Gastrocnemius medialis (tissue), 4 donors: ENCODE data around the gene ANKRD53. TPM values are rescaled to one million over a fixed set of nuclear protein-coding genes. Genes with fewer than 3 reads are reported as not detected.
"Not testable (repeated sequence)": the region's sequence is repeated elsewhere in the genome, so short reads cannot be mapped to it uniquely, and the experiment has no call there.

ENCODE experiments used
- ATAC-seq, 2 donors: fragments of 150-250 bp; one replicate each; pipeline ENCODE4 v1.9.1; 2016
- DNase-seq, 2 donors: peaks; one replicate each; pipeline ENCODE4 v3.0.0-alpha.2; 2019
- H3K27ac ChIP-seq, 4 donors: fragments of 200-600 bp; sonication (generic); 1 replicate in 1 of 4; 2 replicates in 3 of 4; pipeline ENCODE4 v1.5.1; 2016 to 2018; ENCODE audit warnings: mild to moderate bottlenecking in 2 of 4, moderate library complexity in 1 of 4
- H3K27me3 ChIP-seq, 3 donors: fragments of 200-600 bp; sonication (generic) in 2 of 3; 1 replicate in 1 of 3; 2 replicates in 2 of 3; pipeline versions ENCODE4 v1.5.1 to v1.6.0; 2016 to 2019; ENCODE audit warnings: mild to moderate bottlenecking in 1 of 3, moderate library complexity in 1 of 3
- H3K36me3 ChIP-seq, 2 donors: fragments of 200-600 bp; sonication (generic) in 1 of 2; one replicate each; pipeline ENCODE4 v1.5.1; 2017 to 2018
- H3K4me1 ChIP-seq, 2 donors: fragments of 200-600 bp; sonication (generic) in 1 of 2; one replicate each; pipeline ENCODE4 v1.5.1; 2016 to 2017; ENCODE audit warnings: mild to moderate bottlenecking in 2 of 2
- H3K4me3 ChIP-seq, 4 donors: fragments of 200-600 bp; sonication (generic) in 3 of 4; 1 replicate in 1 of 4; 2 replicates in 3 of 4; pipeline ENCODE4 v1.5.1; 2016 to 2019; ENCODE audit warnings: mild to moderate bottlenecking in 2 of 4
- H3K9me3 ChIP-seq, 3 donors: fragments of 200-600 bp; sonication (generic) in 2 of 3; 1 replicate in 1 of 3; 2 replicates in 2 of 3; pipeline ENCODE4 v1.5.1; 2016 to 2019
- CTCF ChIP-seq, 5 experiments: fragments of 450-650 bp in 3 of 5; fragments of 200-600 bp in 2 of 5; sonication (generic) in 2 of 5; IDR thresholded peaks in 4 of 5; conservative IDR thresholded peaks in 1 of 5; 1 replicate in 4 of 5; 2 replicates in 1 of 5; pipeline ENCODE4 v1.5.1; 2016 to 2019; ENCODE audit warnings: antibody characterized with exemption in 5 of 5, mild to moderate bottlenecking in 3 of 5, moderate library complexity in 3 of 5
- POLR2A ChIP-seq, 2 donors: fragments of 450-650 bp; IDR thresholded peaks; one replicate each; pipeline ENCODE4 v1.6.1; 2017; ENCODE audit warnings: antibody characterized with exemption in 2 of 2, mild to moderate bottlenecking in 2 of 2, moderate library complexity in 2 of 2
- in situ Hi-C, 4 donors: fragments of 200-750 bp; cut with MboI; loops; one replicate each; pipeline versions ENCODE4 v1.15.0 to v1.8.0; 2017; ENCODE audit warnings: low sequenced_read_pairs in 4 of 4
- intact Hi-C: fragments of 100-400 bp; cut with DNase I; formaldehyde crosslinking; loops from one replicate; pipeline ENCODE4 v1.15.1; 2023; ENCODE audit warnings: low total_unique reads
- total RNA-seq, 4 donors: library from RNA; depleted of rRNA; stranded (reverse); fragments of >200 nt; gene quantifications; one replicate each; pipeline versions ENCODE4 v1.1.0 to v1.2.3, GENCODE V29; 2016

Gene ANKRD53
- total RNA-seq, 4 donors from 2014 or later: 0.44 to 2.0 TPM; not detected in 2

- Histone ChIP-seq H3K27me3 (peaks cover 0 to 6% (median 0%) of the 10 kb centered on the region in 3 donors), H3K4me1 (no peaks in the 10 kb centered on the region), H3K27ac (no peak overlapping the region), H3K9me3 (no peaks in the 10 kb centered on the region), H3K36me3 (no peaks in the 10 kb centered on the region), H3K4me3 (no peak overlapping the region)
- in situ Hi-C loops: no loop called here
- TF ChIP-seq POLR2A (IDR thresholded peaks at IDR 0.05) (no peak), CTCF (IDR thresholded peaks at IDR 0.05 in 4 of 5, conservative IDR thresholded peaks at IDR 0.05 in 1 of 5) (no peak)
- intact Hi-C loops: no loop called here
- ATAC-seq (no peak), DNase-seq (no peak)
These were observed 28.7 kb downstream of the ANKRD53 start for GRCh38 chr2:71006955-71007799.

GRCh38 chr2:71008342-71008741, 29.9 kb downstream of the ANKRD53 start:
- no peak overlapping the region for H3K27ac ChIP-seq
- in situ Hi-C loops: no loop called here
- no peak overlapping the region for H3K4me3 ChIP-seq
- intact Hi-C loops: no loop called here
- H3K4me1 ChIP-seq: no peaks in the 10 kb centered on the region
- peaks cover 0 to 6% (median 0%) of the 10 kb centered on the region in 3 donors for H3K27me3 ChIP-seq
- no peaks in the 10 kb centered on the region for H3K36me3 ChIP-seq
- ATAC-seq (no peak), DNase-seq (no peak)
- no peak for TF ChIP-seq POLR2A (IDR thresholded peaks at IDR 0.05)
- TF ChIP-seq CTCF (IDR thresholded peaks at IDR 0.05 in 4 of 5, conservative IDR thresholded peaks at IDR 0.05 in 1 of 5): no peak
- H3K9me3 ChIP-seq: no peaks in the 10 kb centered on the region

- H3K36me3 ChIP-seq, H3K4me3 ChIP-seq, ATAC-seq, H3K27me3 ChIP-seq, H3K27ac ChIP-seq, H3K9me3 ChIP-seq, in situ Hi-C loops, DNase-seq, H3K4me1 ChIP-seq, intact Hi-C loops: not testable (repeated sequence)
These were observed 33.4 kb downstream of the ANKRD53 start for GRCh38 chr2:71011786-71012185.

GRCh38 chr2:71018625-71019024, 40.2 kb downstream of the ANKRD53 start:
- H3K27ac ChIP-seq: no peak overlapping the region
- no peaks in the 10 kb centered on the region for H3K36me3 ChIP-seq
- ATAC-seq (no peak), DNase-seq (no peak)
- intact Hi-C loops: no loop called here
- no peaks in the 10 kb centered on the region for H3K9me3 ChIP-seq
- H3K4me3 ChIP-seq: no peak overlapping the region
- TF ChIP-seq CTCF (IDR thresholded peaks at IDR 0.05 in 4 of 5, conservative IDR thresholded peaks at IDR 0.05 in 1 of 5): no peak
- TF ChIP-seq POLR2A (IDR thresholded peaks at IDR 0.05): no peak
- no peaks in the 10 kb centered on the region for H3K27me3 ChIP-seq
- H3K4me1 ChIP-seq: no peaks in the 10 kb centered on the region
- in situ Hi-C loops: no loop called here

- H3K36me3 ChIP-seq, H3K27ac ChIP-seq, H3K27me3 ChIP-seq, H3K9me3 ChIP-seq, H3K4me1 ChIP-seq, H3K4me3 ChIP-seq, ATAC-seq, DNase-seq, in situ Hi-C loops, intact Hi-C loops: not testable (repeated sequence)
These were observed 41.6 kb downstream of the ANKRD53 start for GRCh38 chr2:71019989-71020388.

- intact Hi-C loops, H3K36me3 ChIP-seq, ATAC-seq, DNase-seq, H3K4me1 ChIP-seq, H3K27me3 ChIP-seq, H3K27ac ChIP-seq, in situ Hi-C loops, H3K4me3 ChIP-seq, H3K9me3 ChIP-seq: not testable (repeated sequence)
These were observed 43.0 kb downstream of the ANKRD53 start for GRCh38 chr2:71021394-71021793.

GRCh38 chr2:71023553-71024243, 45.3 kb downstream of the ANKRD53 start:
- H3K36me3 ChIP-seq, H3K9me3 ChIP-seq, intact Hi-C loops, H3K27me3 ChIP-seq, H3K27ac ChIP-seq, DNase-seq, in situ Hi-C loops, H3K4me1 ChIP-seq, H3K4me3 ChIP-seq, ATAC-seq: not testable (repeated sequence)
